CD4-positive, alpha-beta T cell treated with Interleukin-15 for 1 hour (primary cell): ENCODE results near the gene HIVEP1.

Source experiments
- DNase-seq: peaks from one replicate; pipeline ENCODE4 v3.0.0-alpha.2; 2020

The HIVEP1 gene

DNA sequence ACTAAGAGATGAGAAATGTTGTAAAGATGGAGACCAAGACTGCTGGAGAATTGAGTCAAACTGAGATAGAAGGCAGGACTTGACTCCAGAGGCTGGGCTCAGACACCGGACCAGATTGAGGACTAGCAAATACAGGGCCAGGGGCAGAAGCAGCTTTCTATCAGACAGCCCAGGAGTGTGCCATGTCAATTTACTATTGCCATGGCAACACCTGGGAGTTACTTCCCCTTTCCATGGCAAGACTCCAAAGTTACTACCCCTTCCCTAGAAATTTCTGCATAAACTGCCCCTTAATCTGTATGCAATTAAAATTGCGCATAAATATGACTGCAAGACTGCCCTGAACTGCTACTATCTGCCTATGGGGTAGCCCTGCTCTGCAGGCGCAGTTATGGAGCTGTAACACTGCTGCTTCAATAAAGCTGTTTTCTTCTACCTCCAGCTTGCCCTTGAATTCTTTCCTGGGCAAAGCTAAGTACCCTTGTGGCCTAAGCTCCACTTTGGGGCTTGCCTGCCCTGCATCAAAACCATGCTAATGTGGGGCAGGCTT is 188.0 kb downstream of the HIVEP1 start:
- no peak for DNase-seq

DNA sequence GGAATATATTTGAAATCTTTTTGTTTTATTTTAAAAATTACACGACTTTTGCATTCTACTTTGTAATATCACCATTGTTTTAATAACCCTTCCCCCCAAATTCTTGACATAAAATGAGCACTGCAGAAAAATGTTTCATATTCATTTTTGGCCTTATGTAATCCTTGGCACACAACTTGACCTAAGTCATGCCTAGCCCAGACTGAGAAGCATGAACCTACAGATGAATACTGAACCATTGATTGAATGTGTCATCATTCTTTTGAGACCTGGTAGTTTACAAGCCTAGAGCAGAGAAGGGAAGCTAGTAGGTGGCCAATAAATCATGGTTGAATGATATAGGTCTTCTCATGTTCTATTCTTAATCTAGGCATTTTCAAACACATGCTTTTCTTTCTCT is 188.6 kb downstream of the HIVEP1 start:
- DNase-seq: no peak

DNA sequence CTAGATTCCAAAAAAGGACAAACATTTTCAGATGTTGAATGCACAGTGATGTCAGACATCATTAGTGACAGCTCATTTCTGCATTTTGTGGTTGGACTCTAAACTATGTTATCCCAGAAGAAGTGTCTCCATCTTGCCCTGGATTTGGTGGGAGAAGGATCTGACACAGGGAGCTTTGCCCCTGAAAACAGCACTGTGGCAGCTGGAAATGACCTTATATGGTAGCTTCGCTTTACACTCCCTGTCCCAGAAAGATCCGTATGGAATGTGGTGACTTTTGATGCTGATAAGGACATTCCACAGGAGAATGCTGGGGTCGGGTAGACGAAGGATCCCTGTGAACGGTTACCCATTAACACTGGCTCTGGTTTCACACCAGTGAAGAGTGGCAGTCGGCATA is 190.9 kb downstream of the HIVEP1 start:
- DNase-seq: no peak

DNA sequence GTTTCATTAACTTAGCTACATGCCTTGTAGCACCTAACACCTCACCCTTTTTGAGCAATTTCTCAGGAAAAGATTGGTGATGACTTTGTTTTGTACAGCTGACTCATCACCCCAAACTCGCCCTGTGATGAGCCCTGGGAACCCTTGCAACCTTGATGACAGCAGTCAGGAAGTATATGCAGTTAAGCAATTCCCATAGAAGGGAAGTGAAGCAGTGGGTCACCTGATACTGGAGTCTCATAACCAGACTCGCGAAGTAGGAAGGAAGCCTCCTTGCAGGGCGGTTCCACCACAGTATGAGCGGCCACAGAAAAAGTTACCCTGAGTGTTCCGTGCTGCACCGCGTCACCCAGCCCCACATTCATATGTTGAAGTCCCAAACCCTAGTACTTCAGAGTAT is 196.1 kb downstream of the HIVEP1 start:
- DNase-seq: peak; percentile 77

DNA sequence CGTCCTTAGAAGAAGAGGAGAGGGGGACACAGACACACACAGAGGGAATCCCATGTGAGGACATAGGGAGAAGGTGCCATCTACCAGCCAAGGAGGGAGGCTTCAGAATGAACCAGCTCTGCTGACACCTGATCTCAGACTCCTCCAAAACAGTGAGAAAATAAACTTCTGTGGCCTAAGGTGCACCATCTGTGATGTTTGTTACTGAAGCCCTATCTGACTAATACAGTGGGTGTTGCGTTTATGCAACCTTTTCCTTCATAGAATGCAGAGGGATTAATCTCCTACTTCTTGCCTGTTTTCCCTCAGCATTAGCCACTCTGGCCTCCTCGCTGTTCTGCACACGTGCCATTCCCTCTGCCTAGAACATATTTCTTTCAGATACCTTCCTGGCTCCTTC is 196.6 kb downstream of the HIVEP1 start:
- DNase-seq: no peak
